ENCODE results near the gene OSTM1. TPM values are rescaled to one million over a fixed set of nuclear protein-coding genes. Genes with fewer than 3 reads are reported as not detected.

The OSTM1 gene
- polyA plus RNA-seq, 1 donor from 2014 or later = 54.7 TPM

DNA sequence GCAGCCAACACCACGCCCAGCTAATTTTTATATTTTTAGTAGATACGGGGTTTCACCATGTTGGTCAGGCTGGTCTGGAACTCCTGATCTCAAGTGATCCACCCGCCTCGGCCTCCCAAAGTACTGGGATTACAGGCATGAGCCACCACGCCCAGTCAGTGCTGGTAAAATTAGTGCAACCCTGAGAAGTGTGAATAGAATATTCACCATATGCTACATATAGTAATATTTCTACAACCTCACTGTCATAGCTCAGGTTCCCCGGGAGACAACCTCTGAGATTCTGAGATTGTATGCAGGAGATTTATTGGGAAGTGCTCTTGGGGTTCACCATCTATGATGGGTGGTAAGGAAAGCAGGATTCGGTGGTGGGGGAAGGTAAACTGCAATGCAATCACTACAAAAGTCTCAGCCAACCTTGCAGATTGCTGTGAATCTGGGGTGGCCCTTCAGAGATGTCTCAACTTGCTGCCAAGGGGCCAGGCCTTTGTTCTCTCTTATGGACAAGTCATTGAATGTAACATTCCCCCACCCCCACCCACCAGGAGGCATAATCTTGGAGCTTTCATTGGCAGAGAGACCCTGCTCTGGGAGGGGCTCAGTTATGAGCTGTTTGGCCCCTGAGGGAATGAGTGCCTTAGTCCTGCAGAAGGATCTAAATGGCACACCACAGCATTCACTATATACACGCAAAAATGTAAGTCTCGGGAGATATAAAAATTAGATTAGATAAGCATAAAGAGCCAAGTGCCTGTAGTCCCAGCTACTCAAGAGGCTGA, 82.6 kb downstream of the OSTM1 start:
- Histone ChIP-seq H2AFZ (ENCODE audit: low read depth, low read length) (no peak overlapping the region), H3K9ac (ENCODE audit: low read length) (no peak overlapping the region), H3K79me2 (replicated peaks; ENCODE audit: insufficient read depth, low read length) (no peaks in the 10 kb centered on the region), H3K36me3 (ENCODE audit: insufficient read depth, low read length) (no peaks in the 10 kb centered on the region), H3K27ac (ENCODE audit: low read length) (no peak overlapping the region), H3K9me3 (ENCODE audit: low read length) (no peaks in the 10 kb centered on the region), H3F3A (ENCODE audit: insufficient read depth, low read length, poor library complexity, severe bottlenecking) (no peaks in the 10 kb centered on the region), H3K9me2 (ENCODE audit: insufficient read depth, low read length) (no peaks in the 10 kb centered on the region), H3K27me3 (ENCODE audit: insufficient read depth, low read depth, low read length) (no peaks in the 10 kb centered on the region), H3K4me2 (ENCODE audit: low read length) (no peak overlapping the region), H4K20me1 (ENCODE audit: insufficient read depth) (no peaks in the 10 kb centered on the region), H3K4me3 (ENCODE audit: low read length) (no peak overlapping the region)
- no peak for TF ChIP-seq EZH2 (IDR thresholded peaks at IDR 0.05; ENCODE audit: borderline replicate concordance, insufficient read depth, low read length, poor library complexity, severe bottlenecking)
- TF ChIP-seq, protein P1, sequence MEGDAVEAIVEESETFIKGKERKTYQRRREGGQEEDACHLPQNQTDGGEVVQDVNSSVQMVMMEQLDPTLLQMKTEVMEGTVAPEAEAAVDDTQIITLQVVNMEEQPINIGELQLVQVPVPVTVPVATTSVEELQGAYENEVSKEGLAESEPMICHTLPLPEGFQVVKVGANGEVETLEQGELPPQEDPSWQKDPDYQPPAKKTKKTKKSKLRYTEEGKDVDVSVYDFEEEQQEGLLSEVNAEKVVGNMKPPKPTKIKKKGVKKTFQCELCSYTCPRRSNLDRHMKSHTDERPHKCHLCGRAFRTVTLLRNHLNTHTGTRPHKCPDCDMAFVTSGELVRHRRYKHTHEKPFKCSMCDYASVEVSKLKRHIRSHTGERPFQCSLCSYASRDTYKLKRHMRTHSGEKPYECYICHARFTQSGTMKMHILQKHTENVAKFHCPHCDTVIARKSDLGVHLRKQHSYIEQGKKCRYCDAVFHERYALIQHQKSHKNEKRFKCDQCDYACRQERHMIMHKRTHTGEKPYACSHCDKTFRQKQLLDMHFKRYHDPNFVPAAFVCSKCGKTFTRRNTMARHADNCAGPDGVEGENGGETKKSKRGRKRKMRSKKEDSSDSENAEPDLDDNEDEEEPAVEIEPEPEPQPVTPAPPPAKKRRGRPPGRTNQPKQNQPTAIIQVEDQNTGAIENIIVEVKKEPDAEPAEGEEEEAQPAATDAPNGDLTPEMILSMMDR (IDR thresholded peaks at IDR 0.05; ENCODE audit: poor library complexity, severe bottlenecking) = no peak
- TF ChIP-seq TAF1 (IDR thresholded peaks at IDR 0.05; ENCODE audit: low read depth) = no peak
- TF ChIP-seq EP300 (conservative IDR thresholded peaks at IDR 0.05; ENCODE audit: poor library complexity, severe bottlenecking) = no peak
- no peak for TF ChIP-seq MXI1 (conservative IDR thresholded peaks at IDR 0.05; ENCODE audit: poor library complexity, severe bottlenecking)

Small RNAs within 50 kb of the gene (small RNA-seq; reads per million reads assigned to genes)
- gene RF00019 = 0 to 1.2 (median 0) reads per million in 3 experiments

Other genes starting within 250 kb of the OSTM1 start
- 30.1 and 34.8 TPM in 2 replicates for gene SEC63, start 116.5 kb downstream of the OSTM1 start, polyA plus RNA-seq
- 0.50 and 1.3 TPM in 2 replicates for gene NR2E1, start 91.3 kb upstream of the OSTM1 start, polyA plus RNA-seq
- gene SNX3, start 186.3 kb upstream of the OSTM1 start, polyA plus RNA-seq = 116 and 135 TPM in 2 replicates
- gene AFG1L, start 220.3 kb upstream of the OSTM1 start, polyA plus RNA-seq = 3.3 and 4.5 TPM in 2 replicates

Measured in neural cell (in vitro differentiated cells).